ENCODE measurements around the gene DCDC1.
A peak's percentile ranks its signal among the peaks of the same experiment; 100 is the strongest.

DCDC1 gene

DNA sequence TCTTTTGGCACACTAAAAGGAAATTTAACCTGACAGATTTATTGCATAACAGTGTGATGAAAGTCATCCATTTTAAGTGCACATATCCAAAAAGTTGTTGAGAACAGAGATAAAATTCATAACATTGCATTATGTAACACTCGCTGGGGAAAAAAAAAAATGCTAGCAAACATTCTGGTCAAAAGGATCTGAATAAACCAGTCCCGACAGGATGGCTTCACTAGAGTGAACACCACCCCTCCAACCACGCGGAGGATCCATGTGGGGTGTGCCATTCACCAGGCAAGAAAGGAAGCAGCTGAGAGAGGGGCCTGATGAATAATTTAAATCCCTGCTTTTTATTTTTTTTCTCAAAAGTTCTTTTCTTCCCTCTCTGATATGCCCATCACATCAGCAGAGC is 258.7 kb downstream of the DCDC1 start:
- DNase-seq (ENCODE audit: insufficient read length, low spot score) (no peak), FAIRE-seq (no peak)

- FAIRE-seq, result no peak
These were observed 260.1 kb downstream of the DCDC1 start for GRCh38 chr11:31109446-31109845.

DNA sequence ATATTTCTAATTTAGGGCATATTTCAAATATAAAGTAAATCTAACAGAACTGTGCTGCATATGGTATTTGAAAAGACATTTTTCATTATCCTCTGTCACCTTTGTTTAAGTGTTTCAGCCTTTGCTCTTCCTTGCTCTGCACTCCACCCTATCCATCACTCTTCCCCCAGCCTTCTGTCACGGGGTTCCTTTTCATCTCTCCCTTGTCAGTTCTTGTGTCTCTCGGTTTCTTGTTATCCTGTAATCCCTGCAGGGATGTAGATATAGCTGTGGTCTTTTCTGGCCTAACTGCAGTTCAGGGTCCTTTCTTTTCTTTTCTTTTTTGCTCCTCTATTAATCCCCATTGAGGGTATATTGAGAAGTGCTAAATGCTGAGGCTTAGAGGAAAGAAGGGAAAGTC is 261.9 kb downstream of the DCDC1 start:
- no peak for DNase-seq (ENCODE audit: insufficient read length, low spot score)
- FAIRE-seq, result no peak

More at GRCh38 chr11:31109446-31109845, 260.1 kb downstream of the DCDC1 start:
- DNase-seq (ENCODE audit: insufficient read length, low spot score), result no peak

DNA sequence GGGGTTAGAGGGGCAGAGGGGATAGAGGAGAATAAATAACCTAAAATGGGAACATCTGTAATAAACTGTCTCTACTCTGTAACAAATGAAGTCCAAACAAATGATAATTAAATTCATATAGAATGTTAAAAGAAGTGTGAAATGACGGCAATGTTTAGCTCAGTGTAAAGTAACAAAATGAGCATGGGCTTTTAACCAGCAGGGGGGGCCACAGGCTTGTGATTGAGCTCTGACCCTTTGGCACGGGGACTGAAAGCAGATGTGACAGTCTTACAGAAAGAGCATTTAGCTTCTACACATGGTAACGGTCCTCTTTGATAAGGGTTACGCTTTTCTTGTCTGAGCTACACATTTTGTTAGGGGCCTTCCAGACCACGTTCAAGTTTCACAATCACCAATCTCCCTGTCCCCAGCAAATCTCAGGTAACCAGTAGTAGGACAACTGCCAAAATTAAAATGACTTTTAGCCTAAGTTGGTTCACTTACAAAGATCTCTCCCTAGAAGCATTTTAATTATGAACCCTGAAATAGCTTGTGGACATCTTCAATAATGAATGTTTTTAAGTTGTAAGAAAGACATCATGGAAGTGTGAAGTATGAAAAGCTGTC is 262.5 kb downstream of the DCDC1 start:
- no peak for FAIRE-seq
- peak; percentile 18 for DNase-seq (ENCODE audit: insufficient read length, low spot score)

DNA sequence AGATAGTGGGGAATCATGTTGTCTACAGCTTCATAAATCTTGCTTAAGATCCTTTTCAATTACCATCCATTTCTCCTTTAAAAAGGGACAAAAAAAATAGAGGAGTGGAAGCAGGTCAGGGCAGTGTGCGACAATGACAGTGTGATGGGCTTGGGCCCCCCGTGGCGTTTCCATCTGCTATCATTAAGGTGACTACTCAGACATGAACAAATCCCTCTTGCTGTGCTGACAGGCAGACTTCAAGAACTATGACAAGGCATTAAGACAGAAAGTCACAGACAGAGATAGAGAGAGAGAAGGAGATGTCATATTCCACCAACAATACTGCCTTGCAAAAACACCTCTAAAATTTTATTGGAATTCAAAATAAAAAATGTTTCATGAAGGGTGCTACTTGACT is 263.2 kb downstream of the DCDC1 start:
- FAIRE-seq, result no peak

DNA sequence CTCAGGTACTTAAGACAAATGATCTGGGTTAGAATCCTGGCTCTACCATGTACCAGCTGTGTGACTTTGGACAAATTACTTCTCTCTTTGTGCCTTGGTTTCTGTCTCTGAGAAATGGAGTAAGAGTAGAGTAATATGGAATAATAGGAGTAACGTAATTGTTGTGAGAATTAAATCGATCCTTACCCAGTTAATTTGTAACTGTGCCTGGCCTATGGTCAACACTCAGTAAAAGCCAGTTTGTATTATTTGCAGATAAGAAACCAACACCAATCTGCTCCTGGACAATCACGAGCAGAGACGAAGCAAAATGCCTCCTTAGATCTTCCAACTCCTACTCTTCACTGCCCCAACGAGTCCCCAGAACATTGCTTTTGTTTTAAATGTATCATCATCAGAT is 266.7 kb downstream of the DCDC1 start:
- no peak for FAIRE-seq
- no peak for DNase-seq (ENCODE audit: insufficient read length, low spot score)

More for the DNA sequence above, 263.2 kb downstream of the DCDC1 start:
- no peak for DNase-seq (ENCODE audit: insufficient read length, low spot score)

- DNase-seq (ENCODE audit: insufficient read length, low spot score) (no peak), FAIRE-seq (no peak)
These were observed 267.2 kb downstream of the DCDC1 start for GRCh38 chr11:31102316-31102715.

DNA sequence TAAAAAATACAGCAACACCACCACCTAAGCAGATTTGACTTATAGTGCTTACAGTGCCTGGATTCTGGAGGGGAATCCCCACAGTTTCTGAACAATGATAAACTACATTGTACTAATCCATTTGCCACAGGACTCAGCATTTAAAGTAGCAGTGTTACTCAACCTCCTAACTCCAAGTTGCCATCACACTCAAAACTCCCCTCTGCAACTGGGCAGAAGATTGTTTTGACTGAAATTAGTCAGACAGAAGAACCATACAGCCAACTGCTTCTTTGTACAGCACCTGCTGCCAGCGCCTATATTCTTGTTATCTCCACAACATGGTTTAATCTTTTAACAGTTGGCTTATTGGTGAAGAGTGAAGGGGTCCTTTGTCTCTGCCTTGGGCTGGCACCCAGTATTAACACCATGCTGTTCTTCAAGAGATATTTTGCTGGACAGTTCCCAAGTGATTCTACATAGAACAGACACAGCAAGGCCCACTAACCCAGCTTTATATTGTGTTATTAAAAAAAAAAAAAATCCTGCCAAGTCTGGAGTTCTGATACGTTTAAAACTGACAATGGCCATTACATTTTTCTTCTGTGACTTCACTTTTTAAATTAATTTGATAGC is 273.2 kb downstream of the DCDC1 start:
- DNase-seq (ENCODE audit: insufficient read length, low spot score) (no peak), FAIRE-seq (no peak)

DNA sequence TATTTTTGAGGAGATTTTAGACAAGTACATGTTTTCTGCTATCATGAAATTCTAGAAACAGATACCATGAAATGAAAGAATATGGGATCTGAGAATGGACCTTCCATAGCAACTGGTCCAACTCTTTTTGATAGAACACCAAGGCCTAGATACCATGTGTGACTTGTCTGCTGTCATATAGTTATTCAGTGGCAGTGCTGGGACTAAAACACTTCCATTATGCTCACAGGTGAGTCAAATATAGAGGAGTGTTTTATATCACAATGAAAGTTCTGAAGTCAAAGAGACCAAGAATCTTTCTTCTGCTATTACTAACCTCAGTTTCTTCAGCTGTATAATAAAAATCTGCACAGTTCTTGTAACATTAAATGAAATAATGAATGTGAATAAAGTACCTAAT is 276.9 kb downstream of the DCDC1 start:
- DNase-seq (ENCODE audit: insufficient read length, low spot score) (no peak), FAIRE-seq (no peak)

DNA sequence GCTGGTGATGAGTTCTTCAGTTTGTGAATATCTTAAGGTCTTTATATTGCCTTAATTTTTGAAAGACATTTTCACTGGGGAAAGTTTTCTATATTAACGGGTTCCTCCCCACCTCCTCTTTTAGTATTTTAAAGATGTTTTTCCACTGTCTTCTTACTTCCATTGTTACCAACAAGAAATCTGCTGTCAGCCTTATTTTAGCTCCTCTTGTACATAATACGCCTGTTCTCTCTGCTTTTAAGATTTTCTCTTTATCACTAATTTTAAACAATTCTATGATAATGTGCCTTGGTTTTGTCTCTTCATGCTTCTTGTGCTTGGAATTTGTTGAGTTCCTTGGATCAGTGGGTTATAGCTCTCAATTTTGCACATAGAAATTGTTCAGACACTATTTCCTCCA is 280.4 kb downstream of the DCDC1 start:
- DNase-seq (ENCODE audit: insufficient read length, low spot score) (no peak), FAIRE-seq (no peak)

- no peak for FAIRE-seq
- DNase-seq (ENCODE audit: insufficient read length, low spot score), result no peak
These were observed 299.9 kb downstream of the DCDC1 start for GRCh38 chr11:31069447-31070205.

- DNase-seq (ENCODE audit: insufficient read length, low spot score), result no peak
These were observed 308.7 kb downstream of the DCDC1 start for GRCh38 chr11:31060880-31061279.

GRCh38 chr11:31059529-31059928 is 310.0 kb downstream of the DCDC1 start:
- no peak for FAIRE-seq
- DNase-seq (ENCODE audit: insufficient read length, low spot score), result no peak

More at GRCh38 chr11:31060880-31061279, 308.7 kb downstream of the DCDC1 start:
- no peak for FAIRE-seq

DNA sequence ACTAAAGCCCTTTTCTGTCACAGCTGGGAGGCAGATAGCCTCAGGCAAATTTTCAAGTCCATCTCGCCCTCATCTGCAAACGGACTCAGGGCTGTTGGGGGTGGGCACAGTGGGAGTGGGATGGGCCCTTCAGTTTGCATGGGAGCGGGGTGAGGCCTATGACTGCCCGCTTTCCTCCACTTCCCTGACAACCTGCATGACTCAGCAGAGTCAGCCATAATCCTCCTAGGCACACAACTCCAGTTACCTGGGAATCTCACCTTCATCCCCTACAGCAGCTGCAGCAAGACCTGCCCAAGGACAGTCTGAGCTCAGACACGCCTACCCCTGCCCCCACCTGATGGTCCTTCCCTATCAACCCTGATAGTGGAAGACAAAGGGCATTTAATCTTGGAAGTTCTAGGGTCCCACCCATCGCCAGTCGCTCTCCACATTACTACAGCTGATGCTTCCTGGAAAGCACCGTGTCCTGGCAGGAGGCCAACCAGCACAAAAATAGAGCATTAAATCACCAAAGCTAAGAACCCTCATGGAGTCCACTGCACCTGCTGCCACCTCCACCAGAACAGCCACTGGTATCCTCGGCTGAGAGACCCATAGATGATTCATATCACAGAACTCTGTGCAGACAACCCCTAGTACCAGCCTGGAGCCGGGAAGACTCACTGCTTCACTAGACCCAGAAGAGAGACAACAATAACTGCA is 319.3 kb downstream of the DCDC1 start:
- DNase-seq (ENCODE audit: insufficient read length, low spot score), result no peak
- peak; percentile 26 for FAIRE-seq

- FAIRE-seq, result no peak
- DNase-seq (ENCODE audit: insufficient read length, low spot score), result no peak
These were observed 324.2 kb downstream of the DCDC1 start for GRCh38 chr11:31045335-31045734.

- DNase-seq (ENCODE audit: insufficient read length, low spot score), result no peak
- FAIRE-seq, result no peak
These were observed 339.3 kb downstream of the DCDC1 start for GRCh38 chr11:31030138-31030792.

DNA sequence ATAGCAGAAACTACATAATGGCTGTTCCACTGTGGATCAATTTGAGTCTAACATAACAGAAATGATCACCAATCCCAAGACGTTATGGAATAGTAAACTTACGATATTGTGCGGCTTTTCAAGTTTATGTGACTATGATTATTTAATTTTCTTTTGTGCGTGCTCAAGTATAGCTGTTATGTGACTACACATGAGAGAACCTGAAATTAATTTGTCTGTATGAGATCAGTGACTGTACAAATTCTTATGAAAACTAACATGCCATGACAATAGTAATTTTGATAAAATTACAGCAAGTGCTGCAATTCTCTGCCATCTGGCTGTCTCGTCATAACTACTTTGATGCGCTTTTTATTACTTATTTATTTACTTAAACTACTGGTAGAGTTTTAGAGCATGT is 343.2 kb downstream of the DCDC1 start:
- no peak for FAIRE-seq
- DNase-seq (ENCODE audit: insufficient read length, low spot score), result no peak

- FAIRE-seq, result no peak
- DNase-seq (ENCODE audit: insufficient read length, low spot score), result no peak
These were observed 347.5 kb downstream of the DCDC1 start for GRCh38 chr11:31022080-31022479.

GRCh38 chr11:31019786-31020185 is 349.8 kb downstream of the DCDC1 start:
- no peak for DNase-seq (ENCODE audit: insufficient read length, low spot score)
- no peak for FAIRE-seq

GRCh38 chr11:31005202-31005601 is 364.3 kb downstream of the DCDC1 start:
- FAIRE-seq (no peak), DNase-seq (ENCODE audit: insufficient read length, low spot score) (no peak)

GRCh38 chr11:31001427-31001826 is 368.1 kb downstream of the DCDC1 start:
- FAIRE-seq (no peak), DNase-seq (ENCODE audit: insufficient read length, low spot score) (no peak)

Data from HTR-8/SVneo (cell line).